ENCODE measurements around the gene ABCD3. TPM values are rescaled to one million over a fixed set of nuclear protein-coding genes. Genes with fewer than 3 reads are reported as not detected.

The ABCD3 gene
- total RNA-seq, 3 donors from 2014 or later (not counting 1 experiment from before 2014, with no cell fraction given), result 22.3 to 29.5 (median 27.6) TPM

DNA sequence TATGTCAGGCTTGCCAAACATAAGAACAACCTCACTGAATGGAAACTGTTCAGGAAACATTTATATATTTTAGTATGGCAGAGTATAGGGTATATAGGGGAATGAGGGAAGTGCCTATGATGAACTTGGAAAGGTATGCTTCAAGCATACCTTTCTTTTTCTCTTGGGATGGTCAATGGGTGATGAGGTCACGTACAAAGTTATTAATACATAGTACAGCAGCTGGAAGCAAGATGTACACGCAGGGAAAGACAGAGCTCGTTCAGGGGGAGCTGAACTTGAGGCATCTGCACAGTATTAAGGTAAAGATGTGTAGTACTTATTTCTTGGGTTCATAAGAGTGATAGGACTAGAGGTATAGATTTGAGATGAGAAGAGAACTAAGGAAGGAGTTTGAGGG lies 61.5 kb downstream of the ABCD3 start:
- no peaks in the 10 kb centered on the region for H3K9me3 Mint-ChIP-seq
- no peaks in the 10 kb centered on the region for H3K9me3 ChIP-seq (ENCODE audit: control insufficient read depth, insufficient read depth, low read length)
- DNase-seq (no peak), ATAC-seq (no peak)
- WGBS (ENCODE audit: insufficient coverage), result 97% methylated on average over 3 of the region's 3 CpGs
- intact Hi-C loops (cut with micrococcal nuclease), result no loop called here
- H3K27me3 ChIP-seq (ENCODE audit: control insufficient read depth, insufficient read depth, low read length), result no peaks in the 10 kb centered on the region
- no peak overlapping the region for H3K27ac Mint-ChIP-seq
- no peaks in the 10 kb centered on the region for H3K27me3 Mint-ChIP-seq (ENCODE audit: low read depth in 2 of 2)
- H3K27ac ChIP-seq (ENCODE audit: low read length), result no peak overlapping the region
- H3K4me1 ChIP-seq (ENCODE audit: control insufficient read depth, insufficient read depth, low read length), result no peaks in the 10 kb centered on the region
- H3K4me3 Mint-ChIP-seq, result no peak overlapping the region
- TF ChIP-seq, protein P1, sequence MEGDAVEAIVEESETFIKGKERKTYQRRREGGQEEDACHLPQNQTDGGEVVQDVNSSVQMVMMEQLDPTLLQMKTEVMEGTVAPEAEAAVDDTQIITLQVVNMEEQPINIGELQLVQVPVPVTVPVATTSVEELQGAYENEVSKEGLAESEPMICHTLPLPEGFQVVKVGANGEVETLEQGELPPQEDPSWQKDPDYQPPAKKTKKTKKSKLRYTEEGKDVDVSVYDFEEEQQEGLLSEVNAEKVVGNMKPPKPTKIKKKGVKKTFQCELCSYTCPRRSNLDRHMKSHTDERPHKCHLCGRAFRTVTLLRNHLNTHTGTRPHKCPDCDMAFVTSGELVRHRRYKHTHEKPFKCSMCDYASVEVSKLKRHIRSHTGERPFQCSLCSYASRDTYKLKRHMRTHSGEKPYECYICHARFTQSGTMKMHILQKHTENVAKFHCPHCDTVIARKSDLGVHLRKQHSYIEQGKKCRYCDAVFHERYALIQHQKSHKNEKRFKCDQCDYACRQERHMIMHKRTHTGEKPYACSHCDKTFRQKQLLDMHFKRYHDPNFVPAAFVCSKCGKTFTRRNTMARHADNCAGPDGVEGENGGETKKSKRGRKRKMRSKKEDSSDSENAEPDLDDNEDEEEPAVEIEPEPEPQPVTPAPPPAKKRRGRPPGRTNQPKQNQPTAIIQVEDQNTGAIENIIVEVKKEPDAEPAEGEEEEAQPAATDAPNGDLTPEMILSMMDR (IDR thresholded peaks at IDR 0.05), result no peak
- H3K4me3 ChIP-seq (ENCODE audit: low read length), result no peak overlapping the region
- peaks cover 9% of the 10 kb centered on the region for H3K36me3 ChIP-seq (ENCODE audit: control insufficient read depth, insufficient read depth, low read length)
- peaks cover 17% of the 10 kb centered on the region for H3K36me3 Mint-ChIP-seq
- no peaks in the 10 kb centered on the region for H3K4me1 Mint-ChIP-seq

DNA sequence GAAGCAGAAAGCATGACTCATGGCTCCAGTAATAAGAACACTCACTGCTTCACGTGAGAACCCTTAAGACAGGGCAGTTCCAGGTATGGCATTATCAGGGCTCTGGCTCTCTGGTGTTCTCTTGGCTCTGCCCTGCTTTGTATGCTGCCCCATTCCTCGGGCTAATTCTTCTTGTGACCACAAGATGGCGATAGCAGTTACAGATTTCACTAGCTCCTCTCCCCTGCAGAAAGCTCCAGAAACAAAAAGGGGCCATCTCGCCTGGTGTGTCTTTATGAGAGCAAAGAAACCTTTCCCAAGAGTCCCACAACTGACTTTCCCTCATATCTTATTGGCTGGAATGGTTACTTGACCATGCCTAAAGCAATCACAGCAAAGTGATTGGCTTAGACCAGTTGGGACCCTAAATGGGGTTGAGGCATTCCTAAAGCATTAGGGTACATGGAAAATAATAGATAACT lies 63.3 kb downstream of the ABCD3 start:
- TF ChIP-seq, protein P1 (IDR thresholded peaks at IDR 0.05), result peak; percentile 81
- intact Hi-C loops (cut with micrococcal nuclease), result loop anchor here (1.0 kb wide), 1 partner anchor 325 kb away; no protein-coding TSS in a partner anchor
- Histone ChIP-seq H3K36me3 (ENCODE audit: control insufficient read depth, insufficient read depth, low read length) (peaks cover 5% of the 10 kb centered on the region), H3K27me3 (ENCODE audit: control insufficient read depth, insufficient read depth, low read length) (no peaks in the 10 kb centered on the region), H3K4me1 (ENCODE audit: control insufficient read depth, insufficient read depth, low read length) (no peaks in the 10 kb centered on the region), H3K4me3 (ENCODE audit: low read length) (no peak overlapping the region), H3K9me3 (ENCODE audit: control insufficient read depth, insufficient read depth, low read length) (no peaks in the 10 kb centered on the region), H3K27ac (ENCODE audit: low read length) (no peak overlapping the region)
- H3K9me3 Mint-ChIP-seq, result no peaks in the 10 kb centered on the region
- peaks cover 0 to 2% of the 10 kb centered on the region in 2 donors for H3K4me1 Mint-ChIP-seq
- no peak overlapping the region for H3K27ac Mint-ChIP-seq
- ATAC-seq, result peak; percentile 78 to 83 (median 80)
- H3K36me3 Mint-ChIP-seq, result peaks cover 17% of the 10 kb centered on the region
- DNase-seq, result peak in 1 of 2 donors; percentile 74
- WGBS (ENCODE audit: insufficient coverage), result 16% methylated on average over 4 of the region's 4 CpGs
- H3K4me3 Mint-ChIP-seq, result no peak overlapping the region
- H3K27me3 Mint-ChIP-seq (ENCODE audit: low read depth in 2 of 2), result no peaks in the 10 kb centered on the region

DNA sequence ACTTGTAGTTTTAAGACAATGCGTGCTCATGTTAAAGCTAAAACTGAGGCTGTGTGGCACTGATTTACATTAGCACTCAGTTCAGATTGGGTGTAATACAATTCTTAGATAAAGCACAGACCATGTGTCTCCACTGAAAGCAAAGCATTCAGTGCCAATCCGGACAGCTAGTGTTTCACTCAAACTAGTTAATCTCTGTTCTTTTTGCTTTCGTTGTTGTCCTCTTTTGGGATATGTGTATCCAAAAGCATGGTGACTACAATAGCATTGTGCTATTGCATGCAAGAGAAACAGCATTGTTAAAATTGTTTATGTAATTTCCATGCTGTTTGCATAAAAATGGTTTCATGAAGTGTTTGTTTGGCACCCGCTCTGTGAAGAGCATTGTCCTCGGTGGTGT lies 68.8 kb downstream of the ABCD3 start:
- TF ChIP-seq, protein P1 (IDR thresholded peaks at IDR 0.05), result no peak
- Histone ChIP-seq H3K4me1 (ENCODE audit: control insufficient read depth, insufficient read depth, low read length) (no peaks in the 10 kb centered on the region), H3K9me3 (ENCODE audit: control insufficient read depth, insufficient read depth, low read length) (no peaks in the 10 kb centered on the region), H3K27ac (ENCODE audit: low read length) (no peak overlapping the region), H3K36me3 (ENCODE audit: control insufficient read depth, insufficient read depth, low read length) (peaks cover 24% of the 10 kb centered on the region), H3K27me3 (ENCODE audit: control insufficient read depth, insufficient read depth, low read length) (no peaks in the 10 kb centered on the region), H3K4me3 (ENCODE audit: low read length) (no peak overlapping the region)
- Mint-ChIP-seq H3K27ac (peak overlapping the region in 1 of 2 donors; percentile 1), H3K36me3 (peaks cover 10% of the 10 kb centered on the region), H3K4me1 (peaks cover 0 to 4% of the 10 kb centered on the region in 2 donors), H3K27me3 (ENCODE audit: low read depth in 2 of 2) (no peaks in the 10 kb centered on the region), H3K4me3 (no peak overlapping the region), H3K9me3 (no peaks in the 10 kb centered on the region)
- no peak for DNase-seq
- ATAC-seq, result no peak
- intact Hi-C loops (cut with micrococcal nuclease), result no loop called here
- WGBS (ENCODE audit: insufficient coverage), result 100% methylated on average over 5 of the region's 5 CpGs

DNA sequence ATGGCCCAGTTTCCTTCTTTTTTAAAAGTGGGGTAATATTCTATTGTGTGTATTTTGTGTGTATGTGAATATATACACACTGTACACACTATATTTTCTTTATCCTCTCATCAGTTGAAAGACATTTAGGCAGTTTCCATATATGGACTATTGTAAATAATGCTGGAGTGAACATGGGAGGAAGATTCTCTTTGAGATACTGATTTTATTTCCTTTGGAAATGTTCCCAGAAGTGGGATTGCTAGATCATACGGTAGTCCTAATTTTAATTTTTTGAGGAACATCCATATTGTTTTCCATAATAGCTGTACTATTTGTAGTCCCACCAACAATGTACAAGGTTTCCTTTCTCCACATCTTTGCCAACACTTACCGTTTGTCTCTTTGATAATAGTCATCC lies 72.4 kb downstream of the ABCD3 start:
- H3K27me3 ChIP-seq (ENCODE audit: control insufficient read depth, insufficient read depth, low read length), result no peaks in the 10 kb centered on the region
- Mint-ChIP-seq H3K9me3 (no peaks in the 10 kb centered on the region), H3K27me3 (ENCODE audit: low read depth in 2 of 2) (no peaks in the 10 kb centered on the region), H3K4me1 (peaks cover 0 to 4% of the 10 kb centered on the region in 2 donors), H3K27ac (no peak overlapping the region), H3K4me3 (no peak overlapping the region), H3K36me3 (no peaks in the 10 kb centered on the region)
- no peak overlapping the region for H3K4me3 ChIP-seq (ENCODE audit: low read length)
- H3K9me3 ChIP-seq (ENCODE audit: control insufficient read depth, insufficient read depth, low read length), result no peaks in the 10 kb centered on the region
- no peak for ATAC-seq
- DNase-seq, result no peak
- peaks cover 26% of the 10 kb centered on the region for H3K36me3 ChIP-seq (ENCODE audit: control insufficient read depth, insufficient read depth, low read length)
- H3K27ac ChIP-seq (ENCODE audit: low read length), result no peak overlapping the region
- intact Hi-C loops (cut with micrococcal nuclease), result no loop called here
- TF ChIP-seq, protein P1 (IDR thresholded peaks at IDR 0.05), result no peak
- 100% methylated on average over 1 of the region's 2 CpGs for WGBS (ENCODE audit: insufficient coverage)
- no peaks in the 10 kb centered on the region for H3K4me1 ChIP-seq (ENCODE audit: control insufficient read depth, insufficient read depth, low read length)

Data from natural killer cell (primary cell).